GM12874 (cell line): Measurements from ENCODE around the gene CASP14.

ENCODE experiments used
- CTCF ChIP-seq: IDR thresholded peaks from 2 replicates; pipeline ENCODE4 v1.5.1; 2011; ENCODE audit warnings: low read depth, mild to moderate bottlenecking, control low read depth, low read length, moderate library complexity; ENCODE audit not compliant: insufficient read depth

The CASP14 gene

GRCh38 chr19:15042826-15043225, 6.5 kb upstream of the CASP14 start:
- TF ChIP-seq CTCF = no peak

- no peak for TF ChIP-seq CTCF
These were observed 3.8 kb upstream of the CASP14 start for GRCh38 chr19:15045506-15045905.

GRCh38 chr19:15047680-15048079, 1.6 kb upstream of the CASP14 start:
- TF ChIP-seq CTCF = no peak

- TF ChIP-seq CTCF = no peak
These were observed 1.2 kb upstream of the CASP14 start for GRCh38 chr19:15048128-15048527.

GRCh38 chr19:15050639-15051038, 1.4 kb downstream of the CASP14 start:
- TF ChIP-seq CTCF = no peak

GRCh38 chr19:15062036-15062435, 12.8 kb downstream of the CASP14 start:
- TF ChIP-seq CTCF = no peak

GRCh38 chr19:15072930-15073647, 23.8 kb downstream of the CASP14 start:
- TF ChIP-seq CTCF = no peak

GRCh38 chr19:15074371-15074770, 25.1 kb downstream of the CASP14 start:
- no peak for TF ChIP-seq CTCF
